HG03571 (cell line): Measurements from ENCODE around the gene ETV5.

Experiments
- ATAC-seq: cut with Tn5 transposase; IDR thresholded peaks from one replicate; pipeline ENCODE4 v1.9.1; 2021; ENCODE audit not compliant: unreplicated experiment

The ETV5 gene

DNA sequence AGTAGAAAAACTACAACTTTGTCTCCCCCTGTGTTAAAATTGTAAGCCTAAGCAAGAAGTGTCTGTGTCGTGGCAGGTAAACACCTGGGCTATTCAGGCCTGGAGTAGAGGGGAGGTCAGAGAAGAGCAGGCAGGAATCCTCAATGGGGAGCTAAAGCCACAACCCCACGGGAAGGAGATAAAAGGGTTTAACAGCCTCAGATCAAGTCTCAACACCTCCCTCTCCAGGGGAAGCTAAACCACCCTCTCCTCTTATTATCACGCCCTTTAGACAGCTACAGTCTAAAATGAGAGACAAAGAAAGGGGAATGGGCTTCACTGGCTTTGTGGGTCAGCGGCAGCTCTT lies 11.6 kb downstream of the ETV5 start:
- ATAC-seq, result no peak

DNA sequence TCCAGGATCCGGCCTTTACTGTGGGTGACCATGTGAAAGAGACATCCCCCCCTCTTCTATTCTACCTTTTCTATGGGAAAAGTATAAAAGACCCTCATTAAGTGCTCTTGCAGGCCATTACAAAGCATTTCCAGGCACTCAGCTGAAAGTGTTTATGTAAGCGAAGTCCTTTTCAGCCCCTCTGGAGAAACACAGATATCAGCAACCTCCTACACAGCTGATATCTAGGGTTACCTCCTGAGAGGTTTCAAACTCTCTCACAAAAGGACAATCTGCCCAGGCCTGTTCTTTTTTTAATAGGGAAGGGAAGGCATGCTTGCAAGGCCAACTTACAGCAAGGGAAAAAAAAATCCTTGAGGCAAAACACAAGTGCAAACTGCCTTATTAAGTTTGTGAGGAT lies 12.6 kb downstream of the ETV5 start:
- ATAC-seq, result no peak

DNA sequence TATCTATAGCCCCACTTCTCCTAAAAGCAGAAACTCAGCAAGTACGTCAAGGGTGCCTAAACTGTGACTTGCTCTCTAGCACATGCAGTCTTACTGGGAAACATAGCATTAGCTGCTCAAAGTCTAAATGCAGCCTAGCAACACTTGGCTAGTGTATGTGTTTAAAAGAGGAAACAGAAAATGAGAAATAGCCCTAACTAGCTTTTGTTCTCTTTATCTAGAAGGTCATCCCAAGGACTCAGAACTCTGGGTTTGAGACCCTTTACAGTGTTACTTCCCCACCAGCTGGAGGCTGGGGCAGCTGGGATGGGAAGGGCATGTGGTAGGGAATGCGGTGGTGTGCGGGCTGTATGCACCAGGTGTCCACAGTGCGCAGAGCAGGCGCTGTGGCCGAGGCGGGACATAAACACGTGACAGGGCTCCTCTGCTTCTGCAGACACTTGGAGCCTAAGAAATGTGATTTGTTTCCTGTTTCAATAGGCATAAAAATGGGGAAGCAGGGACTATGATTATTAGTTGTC lies 13.3 kb downstream of the ETV5 start:
- no peak for ATAC-seq

DNA sequence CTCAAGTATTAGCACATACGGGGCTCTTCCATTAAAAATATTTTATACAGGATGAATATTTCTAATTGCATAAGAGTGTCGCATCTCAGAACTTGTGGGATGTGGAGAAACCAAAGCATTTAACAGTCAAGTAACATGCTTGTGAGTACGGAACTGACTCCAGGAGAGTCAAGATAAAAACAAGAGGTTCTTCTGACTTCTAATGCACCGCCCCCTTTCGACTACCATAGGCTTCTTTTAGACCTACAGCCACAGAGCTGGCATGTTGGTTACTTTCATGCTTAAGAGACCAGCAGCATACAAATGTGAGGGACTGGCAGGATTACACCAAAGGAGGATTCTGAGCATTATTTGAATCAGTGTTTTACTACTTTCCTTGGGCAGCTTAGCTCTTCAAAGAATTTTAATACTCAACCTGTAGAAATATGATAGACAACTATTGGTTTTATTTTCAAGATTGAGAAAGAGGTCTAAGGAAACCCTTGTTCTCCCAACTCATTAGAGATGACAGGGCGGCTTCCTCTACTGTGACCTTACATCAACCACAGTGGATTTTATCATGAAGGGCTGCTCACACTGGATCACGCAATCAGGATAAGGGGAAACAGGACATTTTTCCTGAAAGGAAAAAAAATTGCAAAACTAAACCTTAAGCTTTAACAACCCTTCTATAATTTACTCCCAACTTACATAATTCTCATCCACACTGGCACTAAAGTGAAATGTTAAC lies 14.0 kb downstream of the ETV5 start:
- no peak for ATAC-seq

DNA sequence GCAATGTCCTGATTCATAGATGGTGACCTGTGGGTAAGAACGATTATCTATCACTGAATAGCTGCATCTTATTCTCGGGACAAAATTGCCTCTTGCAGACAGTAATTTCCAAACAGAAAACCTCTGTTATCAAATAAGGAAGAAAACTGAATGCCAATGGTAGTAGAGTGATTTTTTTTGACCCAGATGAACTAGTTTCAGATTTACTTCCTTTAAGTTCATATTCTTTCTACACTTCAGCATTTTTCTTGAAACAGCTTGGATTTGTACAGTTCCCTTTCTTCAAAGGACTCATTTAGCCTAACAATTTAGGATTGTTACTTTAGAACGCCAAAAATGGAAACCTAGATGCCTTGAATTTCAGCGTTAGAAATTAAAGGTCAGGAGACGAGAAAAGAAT lies 14.6 kb downstream of the ETV5 start:
- no peak for ATAC-seq

DNA sequence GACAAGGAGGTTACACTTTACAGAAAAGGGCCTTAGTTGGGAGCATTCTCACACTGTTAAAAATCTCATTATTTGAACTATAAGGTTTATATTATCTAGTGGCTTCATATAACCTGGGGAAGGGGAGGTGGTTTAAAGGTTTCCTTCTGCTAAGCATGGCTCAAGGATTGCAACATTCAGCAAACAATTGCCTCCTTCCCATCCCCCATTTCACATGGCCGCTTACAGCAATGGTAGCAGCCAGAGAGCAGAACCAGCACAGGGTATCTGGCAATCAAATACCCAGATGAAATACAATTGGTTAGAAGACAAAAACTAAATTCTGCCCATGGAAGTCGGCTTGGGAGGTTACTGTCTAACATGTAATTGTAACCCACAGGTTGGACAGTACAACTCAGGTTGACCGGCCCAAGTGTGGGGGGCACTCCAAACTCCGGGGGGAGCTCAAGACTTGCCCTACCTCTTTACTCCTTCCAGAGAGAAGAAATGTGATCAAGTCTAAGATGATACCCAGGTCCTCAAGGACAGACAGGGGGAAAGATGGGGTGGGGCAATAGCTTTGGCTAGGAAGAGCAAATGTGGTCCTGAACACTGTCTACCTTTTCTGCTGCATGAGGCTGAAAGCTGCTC lies 15.5 kb downstream of the ETV5 start:
- no peak for ATAC-seq

DNA sequence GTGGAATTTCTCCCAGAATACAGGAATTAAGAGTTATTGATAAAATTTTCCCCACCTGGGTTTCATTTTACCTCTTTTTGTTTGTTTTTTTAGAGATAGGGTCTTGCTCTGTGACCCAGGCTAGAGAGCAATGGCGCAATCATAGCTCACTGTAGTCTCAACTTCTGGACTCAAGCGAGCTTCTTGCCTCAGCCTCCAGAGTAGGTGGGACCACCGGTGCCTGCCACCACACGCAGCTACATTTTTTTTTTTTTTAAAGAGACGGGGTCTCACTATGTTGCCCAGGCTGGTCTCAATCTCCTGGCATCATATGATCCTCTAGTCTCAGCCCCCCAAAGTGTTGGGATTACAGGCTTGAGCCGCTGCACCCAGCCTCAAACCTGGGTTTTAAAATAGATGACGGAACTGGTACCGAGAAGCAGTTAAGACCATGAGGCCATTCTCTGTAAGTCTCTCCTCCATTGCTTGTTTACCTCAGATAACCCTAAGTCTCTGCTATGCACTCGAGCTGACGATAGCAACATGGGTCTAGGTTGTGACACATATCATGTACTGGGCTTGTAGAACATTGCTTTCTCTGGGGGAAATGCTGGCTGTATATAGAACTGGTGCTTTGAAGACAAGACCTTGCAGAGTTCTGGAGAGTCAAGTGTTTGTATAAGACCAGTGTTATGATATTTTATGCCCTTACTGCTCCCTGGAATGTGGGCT lies 16.4 kb downstream of the ETV5 start:
- ATAC-seq, result no peak

DNA sequence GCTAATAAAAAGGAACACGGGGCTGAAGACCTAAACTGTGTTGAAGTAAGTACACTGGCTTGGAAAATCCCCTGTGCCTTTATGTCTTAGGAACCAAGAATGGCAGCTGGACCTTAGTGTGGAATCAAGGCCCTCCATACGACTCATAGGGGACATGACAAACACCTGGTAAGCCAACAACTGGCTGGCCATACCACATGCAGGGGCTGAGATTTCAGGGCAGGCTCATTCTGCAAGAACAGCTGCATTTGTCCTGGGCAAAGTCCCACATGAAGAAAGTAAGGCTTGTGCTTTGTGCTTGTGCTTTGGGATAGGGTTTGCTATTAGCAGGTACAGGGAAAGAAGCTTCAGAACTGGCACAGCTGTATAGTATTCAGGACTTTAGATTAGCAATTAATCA lies 18.0 kb downstream of the ETV5 start:
- ATAC-seq, result no peak

DNA sequence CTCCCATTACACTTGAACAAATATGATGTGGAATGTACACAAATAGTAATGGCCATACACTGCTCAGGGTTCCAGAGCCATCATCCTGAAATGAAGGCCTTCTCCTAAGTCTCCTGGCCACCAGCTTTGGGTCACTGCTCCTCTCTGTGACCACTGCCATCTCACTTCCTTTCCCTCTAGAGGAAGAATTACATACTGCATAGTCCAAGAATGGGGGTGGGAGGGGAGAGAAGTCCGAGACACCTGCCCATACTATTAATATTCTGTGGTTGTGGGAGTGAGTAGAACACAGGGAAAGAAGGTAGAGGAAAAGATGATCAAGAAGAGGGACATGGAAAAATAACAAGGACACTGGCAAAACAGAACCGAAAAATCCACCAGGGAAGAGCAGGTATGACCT lies 20.6 kb downstream of the ETV5 start:
- no peak for ATAC-seq

DNA sequence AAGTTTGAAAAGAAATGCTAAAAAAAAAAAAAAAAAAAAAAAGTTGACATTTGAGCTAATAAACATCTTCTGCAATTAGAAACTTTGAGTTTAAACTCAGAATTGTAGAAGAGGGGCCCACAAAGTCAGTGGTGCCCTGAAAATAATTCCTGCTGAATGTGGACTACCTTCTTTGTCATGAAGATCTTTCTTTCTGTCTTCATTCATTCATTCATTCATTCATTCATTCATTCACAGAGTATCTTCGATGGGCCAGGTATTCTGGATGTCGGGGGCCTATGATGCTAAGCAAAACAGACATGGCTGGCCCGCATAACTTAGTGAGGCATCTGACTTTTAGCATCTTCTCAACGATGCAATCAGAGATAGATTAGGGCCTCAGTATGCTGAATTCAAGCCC lies 24.6 kb downstream of the ETV5 start:
- no peak for ATAC-seq

DNA sequence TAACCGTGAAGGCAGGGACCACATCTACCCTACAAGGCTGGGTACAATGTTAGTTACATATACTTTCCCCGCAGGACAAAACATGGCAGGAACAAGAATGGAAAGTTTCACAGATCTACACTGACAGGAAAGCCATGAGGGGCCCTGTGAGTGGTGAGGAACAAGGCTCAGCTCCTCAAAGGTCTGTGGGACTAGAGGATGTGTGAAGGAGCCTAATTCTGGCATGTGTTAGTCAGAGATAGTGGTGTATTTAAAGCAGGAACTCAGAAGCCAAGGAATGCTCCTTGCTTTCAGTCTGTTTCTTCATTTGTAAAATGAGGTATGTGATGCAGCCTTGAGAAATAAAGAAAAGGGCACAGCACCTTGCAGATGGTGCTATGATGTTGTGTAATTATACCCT lies 25.1 kb downstream of the ETV5 start:
- no peak for ATAC-seq

DNA sequence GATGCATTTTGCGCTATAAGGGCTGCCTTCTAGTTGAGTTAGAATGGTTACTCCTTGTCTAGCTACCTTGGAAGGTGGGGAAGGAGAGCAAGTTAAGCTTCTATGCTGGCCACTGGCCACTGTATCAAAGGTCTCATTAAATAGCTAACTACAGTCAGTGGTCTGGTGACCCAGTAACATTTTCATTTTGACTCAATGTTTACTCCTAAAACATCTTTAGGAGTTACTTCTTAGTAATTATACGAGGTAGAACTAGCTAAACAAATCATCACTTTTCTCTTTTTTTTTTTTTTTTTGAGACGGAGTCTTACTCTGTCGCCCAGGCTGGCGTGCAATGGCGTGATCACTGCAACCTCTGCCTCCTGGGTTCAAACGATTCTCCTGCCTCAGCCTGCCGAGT lies 26.7 kb downstream of the ETV5 start:
- ATAC-seq, result no peak

DNA sequence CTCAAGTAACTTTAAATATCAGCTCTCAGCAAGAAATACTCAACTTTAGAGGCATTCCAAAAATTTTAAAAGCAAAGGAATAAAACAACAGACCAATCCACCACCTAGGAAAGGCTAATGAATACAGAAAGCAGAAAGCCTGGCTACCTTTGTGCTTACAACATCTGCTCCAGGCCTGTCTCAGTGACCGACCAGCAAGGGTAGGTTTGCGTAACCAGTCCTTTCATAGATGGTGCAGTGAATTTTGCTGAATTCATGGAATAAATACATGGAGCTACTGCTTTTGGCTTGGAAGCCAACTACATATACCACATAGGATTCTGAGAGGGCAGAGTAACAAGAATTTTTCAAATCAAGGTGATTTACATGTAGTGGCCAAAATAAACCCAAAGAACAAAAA lies 27.2 kb downstream of the ETV5 start:
- no peak for ATAC-seq

DNA sequence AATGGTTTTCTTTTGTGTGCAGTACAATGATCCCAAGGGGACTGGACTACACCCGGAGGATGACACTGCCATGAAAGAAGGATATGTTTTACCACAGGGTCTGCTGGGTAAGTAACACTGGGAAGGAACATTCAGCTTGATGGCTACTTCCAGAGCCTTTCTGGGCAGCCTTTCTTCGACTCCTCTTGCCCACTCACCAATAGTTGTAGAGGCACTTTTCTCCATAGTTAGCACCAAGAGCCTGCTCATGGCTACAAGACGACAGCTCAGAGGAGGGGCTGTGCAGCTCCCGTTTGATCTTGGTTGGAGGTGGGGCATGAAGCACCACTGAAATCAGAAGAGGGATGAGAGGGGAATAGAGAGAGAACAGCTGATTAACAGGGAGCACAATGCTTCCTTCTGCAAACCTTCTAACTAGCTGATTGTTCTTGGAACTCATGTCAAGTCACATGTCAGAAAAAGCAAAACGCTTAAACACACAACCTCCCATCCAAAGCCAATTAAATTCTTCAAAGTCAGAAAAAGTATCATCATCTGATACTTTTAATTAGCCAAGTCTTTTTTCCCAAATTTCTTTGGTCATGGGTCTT lies 27.9 kb downstream of the ETV5 start:
- ATAC-seq, result no peak

DNA sequence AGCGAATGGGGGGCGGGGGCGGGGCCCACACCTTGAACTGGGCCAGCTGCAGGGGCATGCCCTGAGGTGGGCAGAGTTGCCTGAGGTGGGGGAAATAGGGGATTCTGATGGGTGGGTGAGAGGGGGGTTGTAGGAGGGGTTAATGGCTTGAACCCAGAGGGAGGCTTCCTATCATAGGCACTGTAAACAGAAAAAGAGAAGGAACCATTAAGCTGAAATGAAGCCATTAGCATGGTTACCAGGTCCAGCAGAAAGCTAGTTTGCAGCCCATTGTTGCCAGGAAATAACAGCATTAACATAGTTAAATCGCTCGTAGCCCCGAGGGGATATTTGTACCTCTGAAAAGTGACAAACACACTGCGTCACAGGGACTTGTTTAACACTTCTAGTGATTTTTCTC lies 29.0 kb downstream of the ETV5 start:
- no peak for ATAC-seq

DNA sequence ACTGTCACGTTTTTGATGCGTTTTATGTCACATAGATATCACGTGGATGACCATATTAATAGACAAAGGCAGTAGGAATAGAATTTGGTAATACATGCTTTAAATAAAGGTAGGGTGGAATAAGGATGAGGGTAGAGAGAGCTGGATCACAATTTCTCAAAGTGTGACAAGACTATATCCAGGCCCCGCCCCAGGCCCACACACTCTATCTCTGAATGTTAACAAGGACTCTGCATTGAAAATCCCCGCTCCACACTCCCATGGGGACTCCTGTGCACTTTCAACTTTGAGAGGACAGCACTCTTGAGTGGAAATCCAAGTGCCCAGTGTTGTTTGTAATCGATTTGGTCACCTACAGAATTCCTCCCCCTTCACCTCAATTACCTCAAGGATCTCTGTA lies 31.4 kb downstream of the ETV5 start:
- no peak for ATAC-seq

DNA sequence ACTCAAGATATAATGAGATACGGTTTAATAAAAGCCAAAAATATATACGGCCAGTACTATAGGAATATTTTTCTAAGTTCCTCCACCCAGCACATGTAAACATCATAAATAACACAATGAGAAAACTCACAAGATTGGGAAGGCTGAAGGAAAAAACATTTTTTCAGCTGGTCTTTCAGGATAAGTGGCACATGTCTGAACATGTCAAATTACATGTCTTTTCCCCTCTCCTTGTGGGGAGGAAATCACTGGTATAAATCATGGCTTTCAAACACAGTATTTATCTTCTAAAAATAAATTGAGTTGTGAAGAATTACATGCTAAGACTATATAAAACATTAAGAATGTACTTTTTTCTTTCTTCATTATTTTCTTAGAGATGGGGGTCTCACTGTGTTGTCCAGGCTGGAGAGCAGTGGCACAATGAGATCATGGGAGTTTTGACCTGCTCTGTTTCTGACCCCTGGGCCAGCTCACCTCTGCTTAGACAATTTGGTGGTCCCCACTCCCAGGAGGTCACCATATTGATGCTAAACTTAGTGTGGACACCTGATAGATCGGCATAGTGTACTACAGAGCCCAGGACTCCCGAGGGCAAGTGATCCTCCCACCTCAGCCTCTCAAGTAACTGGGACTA lies 32.8 kb downstream of the ETV5 start:
- ATAC-seq, result no peak

DNA sequence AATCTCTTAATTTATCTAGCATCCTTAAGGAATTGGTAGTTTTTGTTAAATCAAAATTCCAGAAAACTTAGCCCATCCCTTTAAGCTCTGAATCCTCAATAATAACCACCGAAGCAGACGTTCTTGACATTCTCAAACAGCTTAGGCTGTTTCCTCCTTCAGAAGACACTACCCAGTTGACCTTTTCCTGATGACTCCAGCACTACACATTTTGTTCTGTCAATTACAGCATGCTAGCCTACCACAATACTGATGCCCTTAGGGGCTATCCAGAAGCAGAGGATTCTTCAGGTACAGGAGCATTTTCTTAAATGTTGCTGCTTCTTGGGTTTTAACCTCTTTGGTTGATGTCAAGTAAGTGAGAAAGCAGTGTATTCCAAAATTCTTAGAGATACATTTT lies 33.4 kb downstream of the ETV5 start:
- ATAC-seq, result no peak

DNA sequence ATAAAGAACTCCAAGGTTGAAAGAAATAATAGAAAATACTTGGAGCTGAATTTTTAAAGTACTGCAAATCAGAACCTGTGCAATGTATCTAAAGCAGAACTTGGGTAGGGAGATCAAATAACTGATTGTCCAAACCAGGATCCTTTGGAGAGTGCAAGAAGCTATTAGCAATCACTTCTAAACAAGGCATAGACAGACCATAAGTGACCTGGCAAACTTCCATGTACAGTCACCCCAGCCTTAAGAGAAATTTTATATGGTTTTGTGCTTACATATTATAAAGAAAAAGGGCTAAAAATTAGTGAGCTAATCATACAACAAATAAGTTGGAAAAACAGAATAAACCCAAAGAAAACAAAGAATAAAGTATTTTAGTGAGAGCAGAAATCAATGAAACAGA lies 35.2 kb downstream of the ETV5 start:
- ATAC-seq, result no peak

DNA sequence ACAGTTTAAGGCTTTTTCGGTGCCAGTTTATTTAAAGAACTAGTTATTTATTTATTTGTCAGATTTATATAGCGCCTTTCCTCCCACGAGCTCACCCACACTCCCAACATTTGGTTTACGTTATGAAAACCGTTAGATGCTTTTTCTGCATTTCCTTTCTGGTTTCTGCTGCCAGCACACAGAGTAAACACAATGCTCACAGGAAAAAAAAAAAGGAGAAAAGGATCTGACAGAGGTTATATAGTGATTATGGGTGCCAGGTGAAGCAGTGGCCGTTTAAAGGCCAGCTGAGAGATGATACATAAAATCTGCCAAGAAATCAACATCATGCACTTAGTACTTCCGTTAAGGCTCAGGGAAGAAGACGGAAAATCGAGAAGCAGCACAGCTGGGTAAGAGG lies 37.9 kb downstream of the ETV5 start:
- no peak for ATAC-seq

DNA sequence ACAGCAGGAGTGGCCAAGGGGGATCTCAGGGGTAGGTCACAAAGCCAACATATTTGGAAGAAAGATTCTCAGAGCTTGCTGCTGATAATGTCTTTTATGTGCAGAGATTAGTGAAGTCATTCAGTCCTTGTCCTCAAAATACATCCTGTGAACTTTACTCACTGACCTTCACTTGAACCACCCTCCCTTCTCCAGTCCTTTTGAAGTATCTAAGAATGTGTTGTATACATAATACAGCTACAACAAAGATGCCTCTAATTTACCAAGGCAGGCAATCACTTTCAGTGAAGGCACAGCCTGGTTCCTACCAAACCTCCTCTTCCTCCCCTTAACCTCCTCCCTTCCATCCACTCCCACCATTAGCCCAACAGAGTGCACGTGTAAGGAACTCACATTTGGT lies 38.3 kb downstream of the ETV5 start:
- no peak for ATAC-seq

DNA sequence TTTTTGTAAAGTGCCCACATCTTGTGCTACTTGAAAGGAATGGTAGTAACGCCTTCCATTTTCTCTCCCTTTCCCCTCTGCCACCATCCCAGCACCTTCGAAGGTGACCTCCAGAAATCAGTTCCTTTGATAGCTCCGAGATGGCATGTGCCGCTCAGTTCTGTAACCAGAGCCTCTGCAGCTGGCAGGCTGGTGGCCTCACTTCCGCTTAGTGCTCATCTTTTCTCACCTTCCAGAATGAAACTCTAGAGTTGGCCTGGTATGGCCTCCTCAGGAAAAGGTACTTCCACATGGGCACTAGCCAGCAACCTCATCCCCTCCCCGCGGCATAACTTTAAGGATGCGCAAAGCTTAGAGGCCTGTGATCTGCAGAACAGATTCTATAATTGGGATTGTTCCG lies 38.8 kb downstream of the ETV5 start:
- no peak for ATAC-seq
